BE2C (cell line): ENCODE measurements around the gene RPS23.
A peak's percentile ranks its signal among the peaks of the same experiment; 100 is the strongest.
"Not testable (repeated sequence)": the region's sequence is repeated elsewhere in the genome, so short reads cannot be mapped to it uniquely, and the experiment has no call there.

ENCODE experiments used
- DNase-seq: peaks from one replicate; pipeline ENCODE4 v3.0.0-alpha.2; 2020
- H3K27me3 ChIP-seq: fragments of 250-450 bp; sonication (Bioruptor Pico); 2 replicates; pipeline ENCODE4 v1.5.1; 2020; ENCODE audit warnings: mild to moderate bottlenecking
- H3K36me3 ChIP-seq: fragments of 250-450 bp; sonication (Bioruptor Pico); 2 replicates; pipeline ENCODE4 v1.5.1; 2020; ENCODE audit warnings: mild to moderate bottlenecking
- H3K4me1 ChIP-seq: fragments of 250-450 bp; sonication (Bioruptor Pico); 2 replicates; pipeline ENCODE4 v1.5.1; 2020
- H3K4me3 ChIP-seq: 2 replicates; pipeline ENCODE4 v1.5.1; 2011; ENCODE audit warnings: low read depth, low read length
- H3K9me3 ChIP-seq: fragments of 250-450 bp; sonication (Bioruptor Pico); 2 replicates; pipeline ENCODE4 v1.5.1; 2020
- TF ChIP-seq, protein P1 (sequence below): IDR thresholded peaks from 2 replicates; pipeline ENCODE4 v1.5.1; 2012; ENCODE audit warnings: mild to moderate bottlenecking, low read depth, low read length

RPS23 gene

DNA sequence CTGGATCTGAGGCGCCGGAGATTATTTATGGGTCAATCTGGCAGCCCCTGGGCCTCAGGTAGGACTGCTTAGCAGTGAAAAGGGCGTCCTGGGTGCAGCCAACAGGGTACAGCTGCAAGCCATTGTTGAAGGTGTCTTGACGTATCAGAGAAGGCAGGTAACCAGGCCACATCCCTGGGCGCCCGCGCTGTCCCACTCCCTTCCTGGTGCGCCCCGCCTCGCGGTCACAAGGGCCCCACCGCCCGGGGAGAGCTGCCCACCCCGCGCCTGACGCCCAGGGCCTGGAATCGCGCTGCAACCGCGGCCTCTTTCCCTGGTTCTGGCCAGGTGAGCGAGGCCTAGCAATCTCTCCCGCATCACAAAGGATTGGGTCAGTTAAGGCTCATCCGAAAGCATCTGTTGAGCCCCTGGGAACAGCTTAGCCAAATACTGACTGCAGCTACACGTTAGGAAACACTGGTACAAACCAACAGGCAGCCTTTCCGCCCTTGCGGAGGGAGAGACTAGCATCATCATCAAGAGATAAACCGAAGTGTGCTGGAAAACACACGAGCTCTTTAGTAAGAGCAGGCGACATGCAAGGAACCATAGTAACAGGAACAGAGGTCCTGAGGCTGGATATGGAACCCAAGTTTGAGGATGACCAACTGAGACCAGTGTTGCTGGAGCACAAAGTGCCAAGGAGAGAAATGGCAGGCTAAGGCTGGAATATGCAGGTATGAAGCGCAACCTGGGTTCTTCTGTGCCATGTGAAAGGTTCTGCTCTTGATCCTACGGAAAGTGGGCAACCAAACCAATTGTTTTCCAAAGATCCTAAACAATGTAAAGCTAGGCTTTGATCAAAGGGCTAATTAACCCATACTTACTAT lies 3.6 kb downstream of the RPS23 start:
- Histone ChIP-seq H3K4me1 (no peaks in the 10 kb centered on the region), H3K4me3 (no peak overlapping the region), H3K36me3 (peaks cover 45% of the 10 kb centered on the region), H3K9me3 (no peaks in the 10 kb centered on the region), H3K27me3 (no peaks in the 10 kb centered on the region)
- DNase-seq, result peak; percentile 48
- TF ChIP-seq, protein P1, sequence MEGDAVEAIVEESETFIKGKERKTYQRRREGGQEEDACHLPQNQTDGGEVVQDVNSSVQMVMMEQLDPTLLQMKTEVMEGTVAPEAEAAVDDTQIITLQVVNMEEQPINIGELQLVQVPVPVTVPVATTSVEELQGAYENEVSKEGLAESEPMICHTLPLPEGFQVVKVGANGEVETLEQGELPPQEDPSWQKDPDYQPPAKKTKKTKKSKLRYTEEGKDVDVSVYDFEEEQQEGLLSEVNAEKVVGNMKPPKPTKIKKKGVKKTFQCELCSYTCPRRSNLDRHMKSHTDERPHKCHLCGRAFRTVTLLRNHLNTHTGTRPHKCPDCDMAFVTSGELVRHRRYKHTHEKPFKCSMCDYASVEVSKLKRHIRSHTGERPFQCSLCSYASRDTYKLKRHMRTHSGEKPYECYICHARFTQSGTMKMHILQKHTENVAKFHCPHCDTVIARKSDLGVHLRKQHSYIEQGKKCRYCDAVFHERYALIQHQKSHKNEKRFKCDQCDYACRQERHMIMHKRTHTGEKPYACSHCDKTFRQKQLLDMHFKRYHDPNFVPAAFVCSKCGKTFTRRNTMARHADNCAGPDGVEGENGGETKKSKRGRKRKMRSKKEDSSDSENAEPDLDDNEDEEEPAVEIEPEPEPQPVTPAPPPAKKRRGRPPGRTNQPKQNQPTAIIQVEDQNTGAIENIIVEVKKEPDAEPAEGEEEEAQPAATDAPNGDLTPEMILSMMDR, result no peak

DNA sequence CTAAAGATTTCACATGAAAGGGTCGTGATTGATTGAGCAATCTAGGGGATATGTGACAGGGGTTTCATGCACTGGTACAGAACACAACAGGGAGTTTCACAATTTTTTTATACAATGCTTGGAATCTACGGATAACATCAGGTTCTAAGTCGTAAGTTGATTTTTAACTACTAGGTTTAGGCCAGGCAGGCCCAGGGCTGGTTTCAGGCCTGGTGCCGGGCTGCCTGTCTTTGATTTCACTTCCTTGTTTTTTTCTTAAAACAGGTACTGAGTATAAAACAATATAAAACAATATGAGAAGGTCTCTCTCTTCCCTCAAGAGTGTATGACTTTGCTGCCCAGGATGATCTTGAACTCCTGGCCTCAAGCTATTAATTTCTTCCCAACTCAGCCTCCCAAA lies 4.7 kb downstream of the RPS23 start:
- DNase-seq, H3K4me3 ChIP-seq, H3K4me1 ChIP-seq, H3K27me3 ChIP-seq, H3K9me3 ChIP-seq: not testable (repeated sequence)
- H3K36me3 ChIP-seq, result peaks cover 45% of the 10 kb centered on the region

DNA sequence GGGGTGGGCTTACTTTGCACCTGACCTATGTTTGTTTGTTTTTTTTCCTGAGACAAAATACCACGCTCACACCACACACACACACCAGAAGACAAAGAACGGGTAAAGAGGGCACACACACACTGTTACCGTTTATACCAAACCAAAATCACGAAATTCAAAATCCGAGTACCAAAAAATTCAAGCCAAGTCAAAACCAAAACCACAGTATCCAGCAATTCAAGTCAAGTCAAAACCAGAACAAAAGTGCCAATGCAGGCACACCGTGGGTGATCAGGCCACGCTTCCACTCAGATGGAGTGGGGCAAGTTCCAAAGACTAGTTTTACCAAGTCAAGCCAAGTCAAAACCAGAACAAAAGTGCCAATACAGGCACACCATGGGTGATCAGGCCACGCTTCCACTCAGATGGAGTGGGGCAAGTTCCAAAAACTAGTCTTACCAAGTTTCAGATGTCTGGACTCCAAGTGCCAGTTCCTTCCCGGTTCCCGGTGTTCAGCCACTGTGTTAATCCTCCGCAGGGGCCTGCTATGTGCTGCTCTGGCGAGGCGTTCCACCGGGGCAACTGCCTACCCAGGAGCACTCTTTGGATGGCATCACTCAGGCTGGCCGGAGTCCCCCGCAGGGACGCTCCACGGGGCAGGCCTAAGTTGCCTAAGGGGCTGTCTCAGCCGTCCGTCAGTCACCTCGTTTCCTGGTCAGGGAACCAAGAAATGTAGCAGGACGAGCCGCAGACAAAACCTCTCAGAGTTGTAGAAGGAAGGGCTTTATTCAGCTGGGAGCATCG lies 5.4 kb downstream of the RPS23 start:
- H3K4me1 ChIP-seq, H3K27me3 ChIP-seq, H3K9me3 ChIP-seq, H3K4me3 ChIP-seq: not testable (repeated sequence)
- H3K36me3 ChIP-seq, result peaks cover 42% of the 10 kb centered on the region
- peak; percentile 30 for DNase-seq

DNA sequence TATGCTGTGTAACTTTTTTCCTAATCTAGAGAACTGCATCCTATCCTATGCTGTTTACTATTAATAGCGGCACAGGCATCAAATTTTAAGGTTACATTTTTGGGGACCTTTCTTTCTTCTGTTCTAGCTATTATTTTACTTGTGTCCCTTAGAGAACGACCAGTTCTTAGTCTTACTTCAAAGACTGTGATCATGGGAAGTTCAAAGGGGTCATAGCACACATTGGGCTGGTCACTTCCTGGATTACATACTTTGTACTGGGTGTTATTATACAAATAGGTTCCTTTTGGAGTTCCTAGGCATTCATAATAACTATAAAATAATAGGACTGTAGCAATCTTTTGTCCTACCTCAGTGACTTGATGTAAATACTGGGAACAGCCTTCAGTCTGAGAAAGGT lies 8.8 kb downstream of the RPS23 start:
- DNase-seq, H3K4me1 ChIP-seq, H3K4me3 ChIP-seq, H3K36me3 ChIP-seq, H3K27me3 ChIP-seq, H3K9me3 ChIP-seq: not testable (repeated sequence)

DNA sequence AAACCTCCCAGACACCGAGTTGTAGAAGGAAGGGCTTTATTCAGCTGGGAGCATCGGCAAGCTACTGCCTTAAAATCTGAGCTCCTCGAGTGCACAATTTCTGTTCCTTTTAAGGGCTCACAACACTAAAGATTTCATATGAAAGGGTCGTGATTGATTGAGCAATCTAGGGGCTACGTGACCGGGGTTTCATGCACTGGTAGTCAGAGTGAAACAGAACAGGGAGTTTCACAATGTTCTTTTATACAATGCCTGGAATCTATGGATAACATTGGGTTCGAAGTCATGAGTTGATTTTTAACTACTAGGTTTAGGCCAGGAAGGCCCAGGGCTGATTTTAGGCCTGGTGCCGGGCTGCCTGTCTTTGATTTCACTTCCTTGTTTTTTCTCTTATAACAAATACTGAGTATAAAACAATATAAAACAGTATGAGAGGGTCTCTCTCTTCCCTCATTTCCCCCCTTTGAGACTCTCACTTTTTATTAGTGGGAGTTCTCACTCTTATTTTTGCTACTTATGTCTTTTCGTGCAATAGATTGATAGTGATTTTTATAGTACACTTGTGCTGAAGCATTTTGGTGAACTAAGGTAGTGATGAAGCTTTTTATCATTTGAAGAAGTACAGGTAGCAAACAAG lies 10.7 kb downstream of the RPS23 start:
- H3K9me3 ChIP-seq, H3K36me3 ChIP-seq, DNase-seq, H3K27me3 ChIP-seq, H3K4me1 ChIP-seq, H3K4me3 ChIP-seq: not testable (repeated sequence)

DNA sequence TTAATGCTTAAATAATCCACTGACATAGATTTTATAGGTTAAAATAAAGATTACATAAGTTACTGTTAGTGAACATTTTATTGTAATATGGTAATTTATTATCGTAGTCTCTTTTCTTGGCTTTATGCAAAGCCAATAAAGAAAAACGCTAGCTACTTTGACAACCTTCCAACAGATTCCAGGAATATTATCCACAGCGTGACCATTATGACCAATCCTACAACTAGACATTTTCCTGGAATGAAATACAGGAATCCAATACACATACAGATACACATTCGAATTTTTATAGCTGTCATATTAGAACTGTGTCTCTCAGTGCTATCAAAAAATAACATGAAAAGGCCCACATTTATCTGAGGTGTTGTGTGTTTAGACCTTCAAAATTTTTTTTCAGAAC lies 13.1 kb downstream of the RPS23 start:
- Histone ChIP-seq H3K4me3 (no peak overlapping the region), H3K4me1 (no peaks in the 10 kb centered on the region), H3K9me3 (no peaks in the 10 kb centered on the region), H3K27me3 (no peaks in the 10 kb centered on the region), H3K36me3 (no peaks in the 10 kb centered on the region; the same call in 1 of the 2 replicates)
- TF ChIP-seq, protein P1, result no peak
- no peak for DNase-seq

DNA sequence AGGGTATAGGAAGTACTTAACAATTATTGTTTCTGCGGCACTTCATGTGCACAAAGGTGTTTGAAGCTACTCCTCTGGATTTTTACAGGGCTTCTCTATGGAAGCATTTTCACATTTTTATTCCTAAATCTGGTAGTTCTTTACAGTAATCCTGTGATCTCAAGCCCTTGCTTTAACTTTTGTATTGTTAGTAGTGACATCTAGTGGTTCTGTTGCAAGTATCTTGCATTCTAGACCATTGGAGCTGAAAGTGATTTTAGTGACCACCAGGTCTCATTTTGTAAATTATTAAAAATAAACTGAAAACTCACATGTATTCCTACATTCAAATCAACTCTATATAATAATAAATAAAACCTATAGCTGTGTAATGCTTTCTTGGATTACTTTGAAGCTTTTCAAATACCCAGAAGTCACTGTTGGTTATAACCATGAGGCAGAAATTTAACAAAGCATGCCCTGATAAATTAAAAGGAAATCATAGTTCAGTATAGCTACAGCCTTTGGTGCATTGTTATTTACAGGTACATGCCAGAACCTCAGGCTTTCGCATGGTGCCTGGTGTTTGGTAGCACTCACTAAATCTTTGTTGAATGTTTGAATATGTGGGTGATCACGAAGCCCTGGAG lies 18.9 kb downstream of the RPS23 start:
- Histone ChIP-seq H3K36me3 (no peaks in the 10 kb centered on the region), H3K27me3 (no peaks in the 10 kb centered on the region), H3K4me1 (no peaks in the 10 kb centered on the region), H3K4me3 (no peak overlapping the region), H3K9me3 (no peaks in the 10 kb centered on the region)
- TF ChIP-seq, protein P1, result peak; percentile 60
- no peak for DNase-seq

DNA sequence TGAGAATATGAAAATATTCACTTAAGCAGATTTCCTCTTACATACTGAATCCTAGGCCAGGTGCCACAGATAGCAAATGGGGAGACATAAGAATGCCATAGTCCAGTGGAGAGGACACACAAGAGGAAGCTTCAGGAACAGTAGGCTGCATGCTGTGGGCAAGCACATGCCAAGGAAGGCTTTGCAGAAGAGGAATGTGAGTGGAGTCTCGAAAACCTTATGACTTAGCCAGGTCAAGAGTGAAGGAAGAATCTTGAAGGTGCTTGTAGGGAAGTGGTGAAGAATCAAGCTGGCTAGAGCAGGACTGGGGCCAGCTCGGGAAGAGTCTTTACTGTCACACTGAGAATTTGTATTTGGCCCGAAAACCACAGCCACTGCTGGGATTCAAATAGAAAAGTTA lies 20.4 kb downstream of the RPS23 start:
- TF ChIP-seq, protein P1, result no peak
- no peaks in the 10 kb centered on the region for H3K9me3 ChIP-seq
- H3K36me3 ChIP-seq, result no peaks in the 10 kb centered on the region
- no peaks in the 10 kb centered on the region for H3K27me3 ChIP-seq
- no peaks in the 10 kb centered on the region for H3K4me1 ChIP-seq
- DNase-seq, result no peak
- H3K4me3 ChIP-seq, result no peak overlapping the region
